BE2C (cell line): ENCODE measurements around the gene TMEM191B. TPM values are rescaled to one million over a fixed set of nuclear protein-coding genes. Genes with fewer than 3 reads are reported as not detected.
"Not testable (repeated sequence)": the region's sequence is repeated elsewhere in the genome, so short reads cannot be mapped to it uniquely, and the experiment has no call there.

Experiments
- DNase-seq: peaks from one replicate; pipeline ENCODE4 v3.0.0-alpha.2; 2020
- H3K27me3 ChIP-seq: fragments of 250-450 bp; sonication (Bioruptor Pico); 2 replicates; pipeline ENCODE4 v1.5.1; 2020; ENCODE audit warnings: mild to moderate bottlenecking
- H3K36me3 ChIP-seq: fragments of 250-450 bp; sonication (Bioruptor Pico); 2 replicates; pipeline ENCODE4 v1.5.1; 2020; ENCODE audit warnings: mild to moderate bottlenecking
- H3K4me1 ChIP-seq: fragments of 250-450 bp; sonication (Bioruptor Pico); 2 replicates; pipeline ENCODE4 v1.5.1; 2020
- H3K4me3 ChIP-seq: 2 replicates; pipeline ENCODE4 v1.5.1; 2011; ENCODE audit warnings: low read depth, low read length
- H3K9me3 ChIP-seq: fragments of 250-450 bp; sonication (Bioruptor Pico); 2 replicates; pipeline ENCODE4 v1.5.1; 2020
- polyA plus RNA-seq: library from polyadenylated mRNA; unstranded; fragments of >200 nt; gene quantifications from one replicate; pipeline ENCODE4 v1.2.1, GENCODE V29; 2012; ENCODE audit warnings: low read depth, missing spikeins; ENCODE audit not compliant: insufficient read length, insufficient read depth

Gene TMEM191B
- not detected for polyA plus RNA-seq

DNA sequence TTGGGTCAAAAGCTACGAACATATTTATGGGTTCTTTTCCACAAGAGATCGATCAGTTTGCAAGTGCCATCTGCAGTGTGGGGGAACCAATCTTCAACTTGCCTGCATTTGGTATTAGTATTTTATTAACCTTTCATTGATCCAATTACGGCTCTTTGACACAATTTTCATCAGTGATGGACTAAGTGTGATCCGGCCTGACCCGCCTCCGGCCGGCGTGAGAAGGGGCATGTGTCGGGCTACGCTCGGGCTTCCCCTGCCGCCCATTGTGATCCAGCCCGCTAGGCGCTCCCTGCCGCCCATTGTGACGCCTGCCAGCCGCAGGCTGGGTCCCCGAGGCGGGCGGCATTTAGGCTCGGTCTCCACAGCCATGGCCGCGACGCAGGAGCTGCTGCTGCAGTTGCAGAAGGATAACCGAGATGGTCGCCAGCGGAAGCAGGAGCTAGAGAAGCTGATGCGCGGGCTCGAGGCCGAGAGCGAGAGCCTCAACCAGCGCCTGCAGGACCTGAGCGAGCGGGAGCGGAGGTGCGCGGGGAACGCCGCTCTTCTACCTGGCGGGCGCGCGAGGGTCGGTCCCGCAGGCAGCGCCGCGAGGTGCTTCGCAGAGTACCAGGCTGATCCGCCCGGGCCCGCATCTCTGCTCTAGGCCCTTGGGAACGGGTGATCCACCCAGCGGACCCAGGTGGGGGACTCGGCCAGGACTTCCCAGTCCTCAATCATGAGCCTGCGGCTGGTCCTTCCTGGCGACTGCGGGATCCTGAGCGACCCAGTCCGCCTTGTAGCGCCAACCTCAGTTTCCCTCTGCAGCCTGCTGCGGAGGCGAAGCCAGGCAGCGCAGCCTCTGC lies at the start of gene TMEM191B:
Gene TMEM191B, plus strand, starts transcription at position 51 of the 845 bp plus-strand sequence. Its CDS starts 179 bp downstream, at position 230.
- not testable (repeated sequence) for H3K27me3 ChIP-seq, H3K4me3 ChIP-seq, H3K36me3 ChIP-seq, H3K4me1 ChIP-seq, H3K9me3 ChIP-seq, DNase-seq

- not testable (repeated sequence) for H3K4me1 ChIP-seq, H3K36me3 ChIP-seq, DNase-seq, H3K9me3 ChIP-seq, H3K4me3 ChIP-seq, H3K27me3 ChIP-seq
These were observed 31.4 kb upstream of the TMEM191B start for GRCh38 chr22:18496227-18496626.

DNA sequence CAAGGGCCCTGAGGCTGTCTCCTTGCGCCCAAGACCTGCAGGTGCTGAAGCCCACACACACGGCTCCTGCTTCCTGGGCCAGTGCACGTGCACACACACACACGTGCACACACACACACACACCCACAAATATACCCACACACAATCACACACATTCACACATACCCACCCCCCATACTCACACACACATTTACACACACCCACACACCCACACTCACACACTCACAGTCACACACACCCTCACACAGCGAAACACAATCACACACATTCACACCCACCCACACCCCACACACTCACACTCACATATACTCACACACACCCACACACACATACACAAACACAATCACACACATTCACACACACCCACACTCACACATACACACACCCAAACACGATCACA lies 16.3 kb upstream of the TMEM191B start:
- H3K36me3 ChIP-seq, H3K4me1 ChIP-seq, H3K9me3 ChIP-seq, DNase-seq, H3K4me3 ChIP-seq, H3K27me3 ChIP-seq: not testable (repeated sequence)

GRCh38 chr22:18512378-18512777 lies 15.2 kb upstream of the TMEM191B start:
- H3K36me3 ChIP-seq, H3K27me3 ChIP-seq, DNase-seq, H3K4me1 ChIP-seq, H3K4me3 ChIP-seq, H3K9me3 ChIP-seq: not testable (repeated sequence)

DNA sequence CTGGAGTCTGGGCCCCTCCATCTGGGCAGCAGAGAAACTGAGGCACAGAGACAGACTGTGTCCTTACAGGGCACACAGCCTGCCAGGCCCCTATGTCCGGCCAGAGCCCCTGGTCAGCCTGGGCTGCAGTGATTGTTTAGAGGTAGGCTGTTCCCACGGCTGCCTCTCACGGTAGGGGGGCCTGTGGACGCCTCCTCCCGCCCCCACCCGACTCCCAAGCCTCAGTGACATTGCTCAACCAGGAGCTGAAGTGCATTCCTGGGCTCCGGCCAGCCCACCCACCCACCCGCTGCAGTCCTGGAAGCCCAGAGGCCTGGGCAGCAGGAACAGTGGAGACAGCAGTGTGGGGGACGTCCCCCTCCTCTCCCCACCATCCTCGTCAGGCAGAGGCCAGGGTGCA lies 14.1 kb upstream of the TMEM191B start:
- H3K4me1 ChIP-seq, H3K9me3 ChIP-seq, H3K36me3 ChIP-seq, DNase-seq, H3K4me3 ChIP-seq, H3K27me3 ChIP-seq: not testable (repeated sequence)

DNA sequence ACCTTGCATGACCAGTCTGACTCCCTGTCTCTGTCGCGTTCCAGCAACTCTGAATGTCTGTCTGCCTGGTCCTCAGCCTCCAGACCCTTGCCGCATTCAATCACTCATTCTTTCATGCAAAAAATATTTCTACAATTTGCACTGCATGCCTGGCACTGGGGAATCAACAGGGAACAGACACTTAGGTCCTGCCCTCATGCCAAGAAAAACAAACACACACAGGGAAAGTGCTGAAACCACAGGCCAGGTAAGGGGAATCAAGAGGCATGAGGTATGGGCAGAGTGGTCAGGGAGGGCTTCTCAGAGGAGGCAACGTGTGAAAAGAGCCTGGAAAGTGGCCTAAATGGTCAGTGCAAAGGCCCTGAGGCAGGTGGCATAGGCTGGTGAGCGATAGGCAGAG lies 9.5 kb upstream of the TMEM191B start, which contains the start of gene GGTLC3:
Gene GGTLC3, minus strand, starts transcription at position 101 of the 400 bp plus-strand sequence. CDS start 264 bp downstream, outside the sequence.
- not testable (repeated sequence) for H3K4me1 ChIP-seq, H3K9me3 ChIP-seq, H3K36me3 ChIP-seq, DNase-seq, H3K27me3 ChIP-seq, H3K4me3 ChIP-seq

- H3K4me1 ChIP-seq, H3K27me3 ChIP-seq, H3K4me3 ChIP-seq, DNase-seq, H3K36me3 ChIP-seq, H3K9me3 ChIP-seq: not testable (repeated sequence)
These were observed 4.8 kb upstream of the TMEM191B start for GRCh38 chr22:18522762-18523161.

DNA sequence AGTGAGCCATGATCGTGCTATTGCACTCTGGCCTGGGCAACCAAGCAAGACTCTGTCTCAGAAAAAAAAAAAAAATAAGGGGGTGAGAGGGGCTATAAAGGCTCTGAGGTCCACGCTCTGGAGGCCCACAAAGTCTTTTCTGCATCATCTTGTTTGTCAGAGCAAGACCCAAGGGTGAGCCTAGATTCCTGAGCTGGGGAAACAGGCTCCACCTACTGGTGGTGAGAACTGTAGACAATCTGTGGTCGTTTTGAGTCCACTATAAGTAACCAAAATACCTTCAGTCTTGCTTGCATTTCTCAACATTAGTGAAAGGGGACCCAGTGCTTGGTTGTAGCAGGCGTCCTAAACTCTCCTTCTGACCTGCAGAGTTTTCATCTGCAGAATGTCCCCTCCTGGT lies 4.3 kb upstream of the TMEM191B start:
- H3K4me3 ChIP-seq, H3K36me3 ChIP-seq, H3K4me1 ChIP-seq, DNase-seq, H3K9me3 ChIP-seq, H3K27me3 ChIP-seq: not testable (repeated sequence)

GRCh38 chr22:18528597-18529415 lies 1.2 kb downstream of the TMEM191B start:
- not testable (repeated sequence) for H3K4me1 ChIP-seq, H3K9me3 ChIP-seq, H3K27me3 ChIP-seq, H3K36me3 ChIP-seq, H3K4me3 ChIP-seq
- peak; percentile 79 for DNase-seq

DNA sequence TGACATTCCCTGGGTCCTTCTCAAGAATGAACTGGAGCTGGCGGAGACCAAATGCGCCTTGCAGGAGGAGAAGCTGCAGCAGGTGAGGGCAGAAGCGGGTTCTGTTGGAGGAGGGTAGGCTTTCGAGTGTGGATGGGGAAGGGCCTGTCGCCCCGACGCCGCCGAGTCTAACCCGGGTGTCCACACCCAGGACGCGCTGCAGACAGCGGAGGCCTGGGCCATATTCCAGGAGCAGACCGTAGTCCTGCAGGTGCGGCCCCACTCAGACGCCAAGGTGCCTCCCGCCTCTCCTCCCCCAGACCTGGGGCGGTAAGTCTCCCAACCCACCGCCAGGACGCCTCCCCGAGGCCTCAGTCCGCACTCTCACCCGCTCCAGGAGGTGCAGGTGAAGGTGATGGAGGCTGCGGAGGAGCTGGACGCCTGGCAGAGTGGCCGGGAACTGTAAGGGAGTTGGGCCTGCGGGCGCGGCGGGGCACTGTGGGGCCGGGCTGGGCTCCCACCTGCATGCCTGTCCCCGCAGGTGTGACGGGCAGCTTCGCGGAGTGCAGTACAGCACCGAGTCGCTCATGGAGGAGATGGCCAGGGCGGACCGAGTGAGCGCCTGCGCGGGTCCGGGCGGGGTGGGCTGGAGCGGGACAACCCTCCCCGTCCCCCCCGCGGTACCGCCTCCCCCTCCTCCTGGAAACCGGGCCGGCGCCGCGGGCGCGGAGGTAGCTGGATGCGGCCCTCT lies 2.0 kb downstream of the TMEM191B start:
- H3K9me3 ChIP-seq, H3K4me1 ChIP-seq, H3K27me3 ChIP-seq, H3K4me3 ChIP-seq, H3K36me3 ChIP-seq, DNase-seq: not testable (repeated sequence)

GRCh38 chr22:18533633-18534032 lies 6.0 kb downstream of the TMEM191B start:
- not testable (repeated sequence) for H3K4me1 ChIP-seq, H3K36me3 ChIP-seq, DNase-seq, H3K4me3 ChIP-seq, H3K27me3 ChIP-seq, H3K9me3 ChIP-seq

GRCh38 chr22:18534315-18534714 lies 6.7 kb downstream of the TMEM191B start:
- H3K4me1 ChIP-seq, DNase-seq: not testable (repeated sequence)

DNA sequence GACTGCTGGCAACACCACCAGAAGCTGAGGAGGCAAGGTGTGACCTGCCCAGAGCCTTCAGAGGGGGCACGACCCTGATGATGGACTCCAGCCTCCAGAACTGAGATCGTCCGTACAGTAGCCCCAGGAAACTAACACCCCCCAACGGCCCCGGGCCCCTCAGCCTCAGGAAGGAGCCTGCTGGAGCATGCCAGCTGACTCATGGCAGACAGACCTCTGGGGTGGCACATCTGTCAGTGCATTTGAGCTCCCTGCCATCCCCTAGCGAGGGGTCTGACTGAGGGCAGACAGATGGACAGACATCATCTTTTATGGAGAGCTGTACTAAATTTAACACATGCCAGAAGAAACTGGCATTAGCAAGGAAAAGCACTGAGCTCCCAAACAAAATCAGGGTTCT lies 12.4 kb downstream of the TMEM191B start:
- H3K27me3 ChIP-seq, H3K4me1 ChIP-seq, H3K9me3 ChIP-seq, H3K4me3 ChIP-seq, DNase-seq, H3K36me3 ChIP-seq: not testable (repeated sequence)

More at GRCh38 chr22:18534315-18534714, 6.7 kb downstream of the TMEM191B start:
- H3K4me3 ChIP-seq, H3K36me3 ChIP-seq, H3K9me3 ChIP-seq, H3K27me3 ChIP-seq: not testable (repeated sequence)

DNA sequence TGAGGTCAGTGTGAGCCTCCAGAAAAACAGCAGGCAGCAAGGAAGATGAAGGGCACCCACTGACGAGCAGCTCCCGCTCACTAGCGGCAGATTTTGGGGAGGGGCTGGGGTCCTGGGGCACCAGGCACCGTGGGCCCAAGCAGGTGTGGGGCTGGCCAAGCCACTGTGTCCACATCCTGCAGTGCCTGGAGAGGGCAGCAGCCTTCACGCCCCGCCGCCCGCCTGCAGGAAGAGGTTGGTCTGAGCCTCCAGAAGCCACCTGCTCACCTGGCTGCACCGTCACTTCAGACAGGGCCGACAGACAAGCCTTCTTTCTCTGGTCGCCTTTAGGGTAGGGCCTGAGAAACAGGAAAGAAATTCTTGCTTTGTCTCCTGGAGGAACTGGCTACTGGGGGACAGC lies 15.8 kb downstream of the TMEM191B start:
- H3K36me3 ChIP-seq, H3K9me3 ChIP-seq, H3K27me3 ChIP-seq, H3K4me3 ChIP-seq, DNase-seq, H3K4me1 ChIP-seq: not testable (repeated sequence)

DNA sequence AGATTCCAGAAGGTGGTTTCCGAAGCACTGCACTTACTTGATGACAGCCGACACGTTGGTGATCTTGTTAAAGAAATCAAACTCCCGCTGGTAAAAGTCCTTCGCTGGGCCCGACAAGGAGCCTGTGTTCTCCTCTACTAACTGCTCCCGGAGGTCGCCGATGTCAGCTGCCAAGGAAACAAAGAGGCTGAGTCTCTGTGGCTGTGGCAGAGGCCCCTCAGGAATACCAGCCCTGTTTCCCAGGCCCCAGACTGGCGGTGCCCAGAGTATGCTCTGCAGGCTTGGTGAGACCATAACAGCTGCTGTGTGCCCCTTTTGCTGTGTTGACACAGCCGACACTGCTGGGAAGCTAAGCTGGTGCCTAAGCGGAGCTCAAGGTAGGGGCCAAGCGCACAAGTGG lies 17.0 kb downstream of the TMEM191B start:
- not testable (repeated sequence) for H3K4me1 ChIP-seq, DNase-seq, H3K27me3 ChIP-seq, H3K36me3 ChIP-seq, H3K9me3 ChIP-seq, H3K4me3 ChIP-seq
